Lower leg skin (tissue), 3 donors: ENCODE results near the gene BRMS1.
"Not testable (repeated sequence)": the region's sequence is repeated elsewhere in the genome, so short reads cannot be mapped to it uniquely, and the experiment has no call there.

Experiments used
- POLR2A ChIP-seq, 2 donors: fragments of 450-650 bp; IDR thresholded peaks; one replicate each; pipeline ENCODE4 v1.6.1; 2016 to 2017; ENCODE audit warnings: antibody characterized with exemption in 2 of 2, mild to moderate bottlenecking in 1 of 2, moderate library complexity in 1 of 2
- TF ChIP-seq, protein P1 (sequence below), 3 donors: fragments of 450-650 bp; IDR thresholded peaks; one replicate each; pipeline ENCODE4 v1.5.1; 2016; ENCODE audit warnings: antibody characterized with exemption in 3 of 3, mild to moderate bottlenecking in 3 of 3, moderate library complexity in 2 of 3

DNA sequence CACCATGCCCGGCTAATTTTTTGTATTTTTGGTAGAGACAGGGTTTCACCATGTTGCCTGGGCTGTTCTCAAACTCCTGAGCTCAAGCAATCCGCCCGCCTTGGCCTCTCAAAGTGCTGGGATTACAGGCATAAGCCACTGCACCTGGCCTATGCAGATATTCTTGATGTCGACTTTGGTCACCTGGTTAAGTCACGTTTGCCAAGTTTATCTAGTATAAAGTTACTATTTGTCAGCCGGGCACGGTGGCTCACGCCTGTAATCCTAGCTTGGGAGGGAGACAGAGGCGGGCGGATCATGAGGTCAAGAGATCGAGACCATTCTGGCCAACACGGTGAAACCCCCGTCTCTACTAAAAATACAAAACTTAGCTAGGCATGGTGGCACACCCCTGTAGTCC is 39.4 kb upstream of the BRMS1 start:
- TF ChIP-seq, protein P1, sequence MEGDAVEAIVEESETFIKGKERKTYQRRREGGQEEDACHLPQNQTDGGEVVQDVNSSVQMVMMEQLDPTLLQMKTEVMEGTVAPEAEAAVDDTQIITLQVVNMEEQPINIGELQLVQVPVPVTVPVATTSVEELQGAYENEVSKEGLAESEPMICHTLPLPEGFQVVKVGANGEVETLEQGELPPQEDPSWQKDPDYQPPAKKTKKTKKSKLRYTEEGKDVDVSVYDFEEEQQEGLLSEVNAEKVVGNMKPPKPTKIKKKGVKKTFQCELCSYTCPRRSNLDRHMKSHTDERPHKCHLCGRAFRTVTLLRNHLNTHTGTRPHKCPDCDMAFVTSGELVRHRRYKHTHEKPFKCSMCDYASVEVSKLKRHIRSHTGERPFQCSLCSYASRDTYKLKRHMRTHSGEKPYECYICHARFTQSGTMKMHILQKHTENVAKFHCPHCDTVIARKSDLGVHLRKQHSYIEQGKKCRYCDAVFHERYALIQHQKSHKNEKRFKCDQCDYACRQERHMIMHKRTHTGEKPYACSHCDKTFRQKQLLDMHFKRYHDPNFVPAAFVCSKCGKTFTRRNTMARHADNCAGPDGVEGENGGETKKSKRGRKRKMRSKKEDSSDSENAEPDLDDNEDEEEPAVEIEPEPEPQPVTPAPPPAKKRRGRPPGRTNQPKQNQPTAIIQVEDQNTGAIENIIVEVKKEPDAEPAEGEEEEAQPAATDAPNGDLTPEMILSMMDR (IDR thresholded peaks at IDR 0.05), result not testable (repeated sequence)
- not testable (repeated sequence) for TF ChIP-seq POLR2A (IDR thresholded peaks at IDR 0.05)
